GM10266 (cell line): Measurements from ENCODE around the gene PEX11A.

Experiments
- DNase-seq: peaks from one replicate; pipeline ENCODE4 v3.0.0; 2012; ENCODE audit errors: extremely low spot score
- CTCF ChIP-seq: IDR thresholded peaks from 2 replicates; pipeline ENCODE4 v1.5.1; 2012; ENCODE audit warnings: mild to moderate bottlenecking, low read depth; ENCODE audit not compliant: control insufficient read depth, insufficient read depth; ENCODE audit errors: missing control alignments

The PEX11A gene

GRCh38 chr15:89664441-89665350, 25.9 kb downstream of the PEX11A start:
- no peak for TF ChIP-seq CTCF
- peak; percentile 16 for DNase-seq

GRCh38 chr15:89662893-89663626, 27.5 kb downstream of the PEX11A start:
- no peak for DNase-seq
- no peak for TF ChIP-seq CTCF

- no peak for TF ChIP-seq CTCF
Observed at GRCh38 chr15:89660556-89660955, 30.0 kb downstream of the PEX11A start.

GRCh38 chr15:89659295-89659694, 31.3 kb downstream of the PEX11A start:
- no peak for DNase-seq
- no peak for TF ChIP-seq CTCF

More at GRCh38 chr15:89660556-89660955, 30.0 kb downstream of the PEX11A start:
- peak; percentile 5 for DNase-seq

- no peak for DNase-seq
- no peak for TF ChIP-seq CTCF
Observed at GRCh38 chr15:89657686-89658200, 32.8 kb downstream of the PEX11A start.

GRCh38 chr15:89656116-89656815, 34.3 kb downstream of the PEX11A start:
- no peak for DNase-seq
- TF ChIP-seq CTCF = no peak
